ENCODE results near the gene KRTAP12-3.

GRCh38 chr21:44695641-44696040 lies 37.9 kb downstream of the KRTAP12-3 start:
- TF ChIP-seq GATA3 (IDR thresholded peaks at IDR 0.05; ENCODE audit: low read depth, low read length) (no peak), GATA2 (IDR thresholded peaks at IDR 0.05; ENCODE audit: low read depth, low read length) (no peak)
